ENCODE data around the gene HNRNPH3.
A peak's percentile ranks its signal among the peaks of the same experiment; 100 is the strongest.

Gene HNRNPH3

GRCh38 chr10:68330852-68331454 lies 911 bp upstream of the HNRNPH3 start:
- peak in 1 of 3 donors; percentile 7 for DNase-seq (ENCODE audit: low read depth in 2 of 3, low spot score in 1 of 3)

DNA sequence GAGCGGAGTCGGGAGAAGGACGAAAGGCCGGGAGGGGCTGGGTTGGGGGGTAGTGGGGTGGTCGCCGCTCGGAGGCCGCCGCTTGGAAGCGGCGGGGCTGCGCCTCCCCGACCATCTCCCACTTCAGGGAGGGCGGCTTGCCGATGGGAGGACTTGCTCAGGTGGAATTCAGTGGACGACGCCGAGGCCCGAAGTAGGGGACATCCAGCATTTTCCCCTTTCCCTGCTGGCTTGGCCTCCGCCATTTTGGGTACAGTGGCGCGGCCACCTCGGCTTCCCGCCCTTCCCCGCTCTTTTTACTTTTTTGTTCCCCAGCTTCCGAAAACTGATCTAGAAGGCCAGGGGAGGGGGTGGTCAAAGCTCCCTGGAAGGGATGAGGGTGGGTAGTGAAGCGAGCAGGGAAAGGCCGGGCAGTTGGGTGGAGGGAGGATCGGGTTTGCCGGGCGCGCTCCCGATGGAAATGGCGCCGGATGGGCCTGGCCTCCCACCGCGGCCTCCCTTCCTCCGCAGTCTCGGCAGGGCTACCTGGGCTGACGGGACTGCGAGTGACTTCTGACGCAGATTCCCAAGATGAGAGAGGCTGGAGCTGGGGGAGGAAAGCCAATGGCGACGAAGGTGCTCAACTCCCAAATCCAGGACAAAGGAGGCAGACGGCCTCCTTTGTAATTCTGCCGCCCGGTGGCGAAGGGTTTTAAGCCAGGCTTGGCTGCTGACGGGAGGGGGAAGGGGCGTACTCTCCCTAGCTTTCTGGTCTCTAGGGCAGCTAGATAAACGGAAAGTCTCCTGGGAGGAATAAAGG lies 594 bp downstream of the HNRNPH3 start, which contains the start of gene PBLD:
PBLD (minus strand) TSS at position 670 of the 799 bp plus-strand sequence. CDS start 26,084 bp downstream, outside the sequence.
- peak; percentile 39 to 49 (median 46) for DNase-seq (ENCODE audit: low read depth in 2 of 3, low spot score in 1 of 3)

DNA sequence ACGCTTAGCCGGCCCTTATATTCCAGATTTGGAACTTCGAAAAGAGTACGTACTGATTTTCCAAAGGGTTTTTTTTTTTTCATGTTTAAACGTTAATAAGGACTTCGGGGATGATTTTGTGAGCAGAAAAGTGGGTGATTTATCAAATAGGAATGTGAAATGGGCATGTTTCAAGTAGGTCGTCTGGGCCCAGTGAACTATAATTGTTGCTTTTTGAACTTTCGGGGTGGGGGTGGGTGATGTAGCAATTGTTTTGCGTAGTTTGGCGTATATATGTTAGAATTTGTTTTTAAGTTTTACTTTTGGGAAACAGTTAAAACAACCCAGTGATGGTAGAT lies 1.2 kb downstream of the HNRNPH3 start:
- no peak for DNase-seq (ENCODE audit: low read depth in 2 of 3, low spot score in 1 of 3)

DNA sequence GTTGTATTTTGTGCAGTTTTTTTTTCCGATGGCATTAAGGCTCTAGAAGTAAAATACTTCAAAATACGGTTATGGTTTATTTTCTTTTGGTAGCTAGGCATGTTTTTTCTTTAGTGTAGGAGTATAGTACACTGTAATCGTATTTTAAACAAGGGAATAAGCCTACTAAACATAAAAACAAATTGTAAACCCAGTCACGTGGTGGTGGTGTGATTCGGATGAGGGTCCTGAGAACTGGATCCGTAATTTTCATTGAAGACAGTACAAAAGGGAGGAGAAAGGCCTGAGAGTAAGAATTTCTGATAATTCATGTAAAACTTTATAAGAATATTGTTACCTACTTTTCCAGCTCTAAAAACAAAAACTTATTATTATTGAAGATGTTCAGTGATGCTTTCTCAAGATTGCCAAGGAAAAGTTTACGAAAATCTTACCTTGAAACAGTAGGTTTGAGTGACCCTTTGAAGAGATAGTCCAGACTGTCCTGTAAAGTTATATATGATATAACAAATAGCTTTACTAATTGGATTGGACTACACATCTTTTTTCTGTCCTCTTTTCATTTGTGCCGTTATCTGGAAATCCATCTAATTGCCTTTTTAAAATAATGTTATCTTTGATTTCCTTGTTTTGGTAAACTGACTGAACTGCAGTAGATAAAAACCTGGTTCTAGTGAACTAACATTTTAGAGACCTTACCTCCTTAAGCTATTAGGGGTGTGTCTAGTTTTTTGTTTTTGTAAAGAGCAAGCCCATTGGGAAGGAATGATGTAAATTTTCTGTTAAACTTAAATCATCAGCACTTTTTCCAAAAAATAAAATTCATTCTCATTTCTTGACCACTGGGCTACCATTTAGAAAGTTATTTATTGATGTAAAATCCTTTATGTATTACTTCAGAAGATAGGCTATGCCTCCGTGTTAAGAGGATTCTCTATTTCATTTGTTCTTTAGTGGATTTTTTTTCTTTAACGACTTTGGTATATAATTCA lies 1.9 kb downstream of the HNRNPH3 start:
- DNase-seq (ENCODE audit: low read depth in 2 of 3, low spot score in 1 of 3) = no peak

- DNase-seq (ENCODE audit: low read depth in 2 of 3, low spot score in 1 of 3) = no peak
These were observed 3.0 kb downstream of the HNRNPH3 start for GRCh38 chr10:68334672-68335467.

DNA sequence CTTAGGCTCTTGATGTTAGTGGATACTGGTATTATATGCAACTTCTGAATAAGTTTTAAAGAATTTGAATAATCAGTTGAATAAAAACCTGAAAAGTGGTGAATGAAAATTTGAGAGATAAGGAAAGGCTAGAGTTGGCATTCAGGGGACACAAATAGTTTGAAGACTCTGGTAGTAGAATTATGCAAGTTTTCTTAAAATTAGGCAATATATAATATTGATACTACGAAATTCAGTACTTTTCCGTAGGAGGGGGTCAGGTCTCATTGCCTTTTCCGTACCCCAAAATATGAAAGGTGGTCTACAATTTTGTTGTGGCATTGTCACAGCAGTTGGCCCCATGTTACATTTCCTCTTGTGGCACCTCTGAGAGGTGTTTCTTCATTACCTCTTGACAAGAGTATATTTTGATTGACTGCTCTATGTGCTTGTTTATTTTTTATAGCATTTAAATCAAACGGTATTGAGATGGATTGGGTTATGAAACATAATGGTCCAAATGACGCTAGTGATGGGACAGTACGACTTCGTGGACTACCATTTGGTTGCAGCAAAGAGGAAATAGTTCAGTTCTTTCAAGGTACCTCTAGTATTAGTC lies 5.0 kb downstream of the HNRNPH3 start:
- DNase-seq (ENCODE audit: low read depth in 2 of 3, low spot score in 1 of 3) = no peak

DNA sequence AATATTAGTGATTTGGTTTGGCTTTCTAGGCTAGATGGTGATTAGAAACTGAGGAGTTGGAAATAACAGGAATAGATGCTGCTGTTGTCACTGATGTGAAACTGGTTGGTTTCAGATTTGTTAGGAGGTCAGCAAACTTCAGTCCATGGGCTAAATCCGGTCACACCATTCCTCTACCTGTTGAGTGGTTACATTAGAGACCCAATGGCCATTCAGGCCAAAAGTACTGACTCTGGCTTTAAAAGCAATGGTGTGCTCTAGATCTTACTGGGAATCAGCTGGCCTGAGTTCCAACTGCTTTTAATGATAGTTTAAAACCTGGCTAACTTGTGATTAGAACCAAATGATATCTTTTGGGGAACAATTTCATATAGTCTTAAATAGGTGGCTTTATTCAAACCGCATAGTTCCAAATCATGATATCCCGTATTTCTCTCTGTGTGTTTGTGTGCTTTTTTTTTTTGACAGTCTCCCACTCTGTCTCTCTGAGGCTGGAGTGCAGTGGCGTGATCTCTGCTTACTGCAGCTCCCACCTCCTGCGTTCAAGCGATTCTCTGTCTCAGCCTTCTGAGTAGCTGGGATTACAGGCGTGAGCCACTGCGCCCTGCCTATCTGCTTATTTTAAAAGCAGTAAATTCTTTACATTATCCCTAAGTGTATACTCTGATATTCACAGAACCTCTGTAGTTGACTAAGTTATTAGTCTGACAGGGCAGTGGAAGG lies 8.7 kb downstream of the HNRNPH3 start:
- DNase-seq (ENCODE audit: low read depth in 2 of 3, low spot score in 1 of 3) = no peak

DNA sequence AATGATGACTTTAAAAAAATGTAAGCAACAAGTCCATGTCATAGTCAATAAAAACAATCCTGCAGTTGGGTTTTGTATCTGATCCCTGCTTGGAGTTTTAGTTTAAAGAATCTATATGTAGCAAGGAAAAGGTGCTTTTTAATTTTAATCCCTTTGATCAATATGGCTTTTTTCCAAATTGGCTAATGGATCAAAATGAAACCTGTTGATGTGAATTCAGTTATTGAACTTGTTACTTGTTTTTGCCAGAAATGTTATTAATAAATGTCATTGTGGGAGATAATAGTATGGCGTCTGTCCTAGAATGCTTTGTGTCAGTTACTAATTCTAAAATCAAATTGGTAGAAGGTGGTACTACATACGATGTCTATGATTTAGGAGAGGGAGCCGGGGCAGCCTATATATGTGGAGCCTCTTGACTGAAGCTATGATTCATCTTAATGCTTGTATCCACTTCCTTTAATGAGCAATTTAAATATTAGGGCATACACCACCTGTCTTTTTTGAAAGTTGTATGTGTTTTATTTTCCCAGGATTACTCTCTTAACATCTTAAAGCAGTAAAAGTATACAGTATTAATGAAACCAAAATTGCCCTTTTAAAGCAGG lies 11.1 kb downstream of the HNRNPH3 start:
- DNase-seq (ENCODE audit: low read depth in 2 of 3, low spot score in 1 of 3) = no peak

DNA sequence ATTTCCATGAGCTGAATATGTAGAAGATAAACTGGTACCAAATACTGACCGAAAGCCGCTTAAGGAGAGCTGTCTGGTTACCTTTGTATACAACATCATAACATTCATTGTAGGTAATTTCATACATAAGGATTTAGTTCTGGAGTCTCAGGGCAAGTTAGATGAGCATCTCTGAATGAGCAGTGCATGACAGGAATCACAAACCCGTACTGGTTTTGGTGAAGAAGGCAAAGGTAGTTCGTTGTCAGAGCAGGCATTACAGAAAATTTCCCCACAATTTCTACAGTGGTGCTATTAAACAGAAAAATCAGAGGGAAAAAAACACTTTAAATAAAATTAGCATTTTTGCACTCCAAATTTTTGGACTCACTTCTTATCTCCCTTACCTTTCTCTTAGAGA lies 13.8 kb downstream of the HNRNPH3 start:
- DNase-seq (ENCODE audit: low read depth in 2 of 3, low spot score in 1 of 3) = no peak

- no peak for DNase-seq (ENCODE audit: low read depth in 2 of 3, low spot score in 1 of 3)
These were observed 14.9 kb downstream of the HNRNPH3 start for GRCh38 chr10:68346774-68347173.

- DNase-seq (ENCODE audit: low read depth in 2 of 3, low spot score in 1 of 3) = peak; percentile 13 to 50 (median 17)
These were observed 16.4 kb downstream of the HNRNPH3 start for GRCh38 chr10:68348265-68348741.

GRCh38 chr10:68353537-68353936 lies 21.7 kb downstream of the HNRNPH3 start:
- no peak for DNase-seq (ENCODE audit: low read depth in 2 of 3, low spot score in 1 of 3)

GRCh38 chr10:68359189-68359588 lies 27.3 kb downstream of the HNRNPH3 start:
- DNase-seq (ENCODE audit: low read depth in 2 of 3, low spot score in 1 of 3) = no peak

- DNase-seq (ENCODE audit: low read depth in 2 of 3, low spot score in 1 of 3) = no peak
These were observed 30.7 kb downstream of the HNRNPH3 start for GRCh38 chr10:68362590-68362989.

GRCh38 chr10:68364101-68364886 lies 32.4 kb downstream of the HNRNPH3 start:
- no peak for DNase-seq (ENCODE audit: low read depth in 2 of 3, low spot score in 1 of 3)

GRCh38 chr10:68365611-68366010 lies 33.7 kb downstream of the HNRNPH3 start:
- no peak for DNase-seq (ENCODE audit: low read depth in 2 of 3, low spot score in 1 of 3)

GRCh38 chr10:68366600-68366999 lies 34.7 kb downstream of the HNRNPH3 start:
- DNase-seq (ENCODE audit: low read depth in 2 of 3, low spot score in 1 of 3) = no peak

DNA sequence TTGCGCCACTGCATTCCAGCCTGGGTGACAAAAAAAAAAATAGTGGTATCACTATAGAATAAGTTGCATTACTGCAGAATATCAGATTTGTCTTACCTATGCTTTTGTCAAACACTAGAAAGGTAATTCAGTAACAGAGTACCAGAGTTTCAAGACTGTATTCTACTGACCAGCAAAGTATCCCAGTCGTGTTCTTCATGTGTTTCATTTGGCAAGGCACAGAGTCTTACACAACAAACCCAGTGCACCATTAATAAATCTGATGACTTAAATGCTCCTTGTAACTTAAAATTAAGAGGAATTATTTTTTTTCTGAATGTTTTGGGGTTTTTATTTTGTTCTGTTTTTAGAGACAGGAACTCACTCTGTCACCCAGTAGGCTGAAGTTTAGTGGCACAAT lies 35.3 kb downstream of the HNRNPH3 start:
- DNase-seq (ENCODE audit: low read depth in 2 of 3, low spot score in 1 of 3) = no peak
